Ascending aorta (tissue), 2 donors: ENCODE data around the gene EXT2. TPM values are rescaled to one million over a fixed set of nuclear protein-coding genes. Genes with fewer than 3 reads are reported as not detected.

Experiments
- DNase-seq, 2 donors: peaks; one replicate each; pipeline ENCODE4 v3.0.0-alpha.2; 2019; ENCODE audit warnings: low spot score in 2 of 2
- H3K27ac ChIP-seq, 2 donors: fragments of 200-600 bp; sonication (generic); one replicate each; pipeline ENCODE4 v1.5.1; 2016 to 2017; ENCODE audit warnings: mild to moderate bottlenecking in 1 of 2
- H3K27me3 ChIP-seq: fragments of 200-600 bp; sonication (generic); one replicate; pipeline ENCODE4 v1.5.1; 2017
- H3K36me3 ChIP-seq, 2 donors: fragments of 200-600 bp; sonication (generic); one replicate each; pipeline ENCODE4 v1.5.1; 2016
- H3K4me1 ChIP-seq, 2 donors: fragments of 200-600 bp; sonication (generic); one replicate each; pipeline ENCODE4 v1.5.1; 2016 to 2017; ENCODE audit warnings: mild to moderate bottlenecking in 1 of 2
- H3K4me3 ChIP-seq, 2 donors: fragments of 200-600 bp; sonication (generic); one replicate each; pipeline ENCODE4 v1.5.1; 2016 to 2017; ENCODE audit warnings: mild to moderate bottlenecking in 1 of 2
- H3K9me3 ChIP-seq, 2 donors: fragments of 200-600 bp; sonication (generic); one replicate each; pipeline ENCODE4 v1.5.1; 2016
- intact Hi-C: fragments of 100-400 bp; cut with DNase I; formaldehyde crosslinking; loops from one replicate; pipeline ENCODE4 v1.15.1; 2023
- total RNA-seq: library from RNA; depleted of rRNA; stranded (reverse); fragments of >200 nt; gene quantifications from one replicate; pipeline ENCODE4 v1.1.0, GENCODE V29; 2016
- TF ChIP-seq, protein P1 (sequence below), 3 experiments: fragments of 200-600 bp in 2 of 3; fragments of 450-650 bp in 1 of 3; sonication (generic) in 2 of 3; IDR thresholded peaks; one replicate each; pipeline ENCODE4 v1.5.1; 2016 to 2019; ENCODE audit warnings: antibody characterized with exemption in 3 of 3, mild to moderate bottlenecking in 1 of 3, moderate library complexity in 1 of 3

Gene EXT2
- total RNA-seq, 1 donor from 2014 or later: 342 TPM

DNA sequence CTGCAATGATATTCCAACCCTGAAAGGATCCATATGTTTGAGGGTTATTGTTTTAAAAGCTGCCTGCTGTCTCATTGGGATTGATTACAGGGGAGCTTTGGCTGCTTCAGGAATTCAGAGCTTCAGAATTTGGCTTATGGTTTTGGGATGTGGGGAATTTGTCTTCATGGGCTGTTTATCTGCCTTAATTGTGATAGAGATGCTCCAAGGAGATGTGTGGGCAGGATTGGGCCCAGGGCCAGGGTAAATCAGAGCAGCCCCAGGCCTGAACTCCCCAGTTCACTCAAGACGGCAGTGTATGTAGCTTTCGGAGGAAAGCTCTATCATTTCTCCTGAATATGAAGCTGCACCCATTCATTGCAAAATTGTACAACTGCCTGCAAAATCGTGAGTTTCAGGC, 126.0 kb downstream of the EXT2 start:
- intact Hi-C loops: no loop called here

DNA sequence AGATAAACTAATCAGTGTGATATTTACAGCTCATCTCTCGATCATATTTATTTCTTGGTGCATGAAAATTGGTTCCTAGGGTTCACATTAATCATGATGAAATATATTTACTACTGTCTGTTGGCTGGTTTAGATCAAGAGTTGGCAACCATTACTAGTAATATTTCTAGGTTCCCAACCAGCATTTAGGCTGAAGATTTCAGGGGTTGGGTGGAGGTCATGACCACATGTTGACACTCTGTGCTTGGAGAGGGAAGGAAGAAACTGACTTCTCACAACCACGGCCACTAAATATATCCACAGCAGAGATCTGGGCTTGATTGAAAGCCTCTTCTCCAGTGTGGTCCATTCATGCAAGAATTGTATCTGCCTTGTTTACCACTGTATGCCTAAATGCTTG, 126.5 kb downstream of the EXT2 start:
- TF ChIP-seq, protein P1, sequence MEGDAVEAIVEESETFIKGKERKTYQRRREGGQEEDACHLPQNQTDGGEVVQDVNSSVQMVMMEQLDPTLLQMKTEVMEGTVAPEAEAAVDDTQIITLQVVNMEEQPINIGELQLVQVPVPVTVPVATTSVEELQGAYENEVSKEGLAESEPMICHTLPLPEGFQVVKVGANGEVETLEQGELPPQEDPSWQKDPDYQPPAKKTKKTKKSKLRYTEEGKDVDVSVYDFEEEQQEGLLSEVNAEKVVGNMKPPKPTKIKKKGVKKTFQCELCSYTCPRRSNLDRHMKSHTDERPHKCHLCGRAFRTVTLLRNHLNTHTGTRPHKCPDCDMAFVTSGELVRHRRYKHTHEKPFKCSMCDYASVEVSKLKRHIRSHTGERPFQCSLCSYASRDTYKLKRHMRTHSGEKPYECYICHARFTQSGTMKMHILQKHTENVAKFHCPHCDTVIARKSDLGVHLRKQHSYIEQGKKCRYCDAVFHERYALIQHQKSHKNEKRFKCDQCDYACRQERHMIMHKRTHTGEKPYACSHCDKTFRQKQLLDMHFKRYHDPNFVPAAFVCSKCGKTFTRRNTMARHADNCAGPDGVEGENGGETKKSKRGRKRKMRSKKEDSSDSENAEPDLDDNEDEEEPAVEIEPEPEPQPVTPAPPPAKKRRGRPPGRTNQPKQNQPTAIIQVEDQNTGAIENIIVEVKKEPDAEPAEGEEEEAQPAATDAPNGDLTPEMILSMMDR (IDR thresholded peaks at IDR 0.05): no peak
- Histone ChIP-seq H3K4me3 (no peak overlapping the region), H3K36me3 (no peaks in the 10 kb centered on the region), H3K27me3 (no peaks in the 10 kb centered on the region), H3K9me3 (no peaks in the 10 kb centered on the region), H3K27ac (no peak overlapping the region), H3K4me1 (no peaks in the 10 kb centered on the region)
- intact Hi-C loops: no loop called here
- no peak for DNase-seq

More for the DNA sequence above, 126.0 kb downstream of the EXT2 start:
- Histone ChIP-seq H3K27ac (no peak overlapping the region), H3K4me3 (no peak overlapping the region), H3K36me3 (no peaks in the 10 kb centered on the region), H3K27me3 (no peaks in the 10 kb centered on the region), H3K9me3 (no peaks in the 10 kb centered on the region), H3K4me1 (no peaks in the 10 kb centered on the region)
- DNase-seq: no peak
- TF ChIP-seq, protein P1 (IDR thresholded peaks at IDR 0.05): no peak

DNA sequence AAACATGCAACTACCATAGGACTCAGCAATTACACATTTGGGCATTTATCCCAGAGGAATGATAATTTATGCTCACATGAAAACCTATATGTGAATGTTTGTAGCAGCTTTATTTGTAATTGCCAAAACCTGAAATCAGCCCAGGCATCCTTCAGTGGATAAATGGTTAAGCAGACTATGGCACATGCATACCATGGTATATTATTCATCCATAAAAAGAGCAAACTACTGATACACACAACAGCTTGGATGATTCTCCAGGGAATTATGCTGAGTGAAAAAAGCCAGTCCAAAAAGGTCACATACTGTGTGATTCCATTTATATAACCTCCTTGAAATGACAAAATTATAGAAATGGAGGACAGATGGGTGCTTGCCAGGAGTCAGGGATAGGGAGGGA, 127.8 kb downstream of the EXT2 start:
- Histone ChIP-seq H3K4me1 (no peaks in the 10 kb centered on the region), H3K36me3 (no peaks in the 10 kb centered on the region), H3K4me3 (no peak overlapping the region), H3K9me3 (no peaks in the 10 kb centered on the region), H3K27me3 (no peaks in the 10 kb centered on the region), H3K27ac (no peak overlapping the region)
- intact Hi-C loops: no loop called here
- DNase-seq: no peak
- TF ChIP-seq, protein P1 (IDR thresholded peaks at IDR 0.05): no peak

DNA sequence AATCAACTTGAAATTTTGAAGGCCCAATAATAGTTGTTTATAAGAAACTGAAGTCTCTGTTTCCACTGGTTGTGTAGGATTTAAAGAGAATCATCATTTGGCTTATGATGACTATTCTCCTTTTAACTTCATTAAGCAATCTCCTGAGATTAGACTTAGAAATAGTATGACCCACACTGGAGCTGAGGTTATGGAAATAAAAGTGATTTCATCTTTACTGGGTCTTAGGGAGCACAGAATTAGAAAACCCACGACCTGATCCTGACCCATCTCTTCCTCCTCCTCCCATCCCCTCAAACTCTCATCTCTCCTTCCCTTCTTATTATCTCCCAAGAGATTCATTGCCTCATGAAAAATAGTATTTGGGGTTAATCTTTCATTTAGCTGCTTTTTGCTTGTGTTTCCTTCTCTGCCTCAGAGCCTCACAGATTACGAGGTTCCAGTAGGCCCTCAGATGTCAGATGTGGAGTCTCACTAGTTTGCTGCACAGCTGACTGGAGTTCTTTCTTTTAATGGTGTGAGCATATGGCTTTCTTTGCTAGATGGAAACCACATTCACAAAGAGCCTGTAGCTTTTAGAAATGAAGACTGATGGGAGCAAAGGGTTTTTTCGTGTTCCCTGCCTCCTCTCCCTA, 129.5 kb downstream of the EXT2 start:
- TF ChIP-seq, protein P1 (IDR thresholded peaks at IDR 0.05): no peak
- Histone ChIP-seq H3K27me3 (no peaks in the 10 kb centered on the region), H3K9me3 (no peaks in the 10 kb centered on the region), H3K27ac (no peak overlapping the region), H3K36me3 (no peaks in the 10 kb centered on the region), H3K4me1 (no peaks in the 10 kb centered on the region), H3K4me3 (no peak overlapping the region)
- DNase-seq: no peak
- intact Hi-C loops: no loop called here

DNA sequence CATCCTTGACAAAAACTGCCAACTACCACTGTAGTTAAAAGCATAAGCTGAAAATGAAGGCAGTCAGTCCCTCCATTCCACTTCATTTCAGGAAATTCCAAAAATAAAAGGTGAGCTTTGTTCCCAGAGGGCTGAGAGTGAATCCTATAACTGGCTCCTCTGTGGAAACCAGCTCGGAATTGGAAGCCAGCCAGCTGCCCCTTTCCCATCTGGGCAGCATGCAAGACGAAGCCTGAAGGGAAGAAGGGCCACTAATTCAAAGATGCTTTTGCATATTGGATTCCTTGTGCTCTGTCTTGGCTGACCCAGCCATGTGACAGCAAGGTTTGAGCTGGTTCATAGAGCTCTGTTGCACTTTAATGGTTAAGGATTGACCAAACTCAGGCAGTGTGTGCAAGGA, 131.0 kb downstream of the EXT2 start:
- no peaks in the 10 kb centered on the region for H3K36me3 ChIP-seq
- no peaks in the 10 kb centered on the region for H3K4me1 ChIP-seq
- no peak overlapping the region for H3K27ac ChIP-seq
- TF ChIP-seq, protein P1 (IDR thresholded peaks at IDR 0.05): no peak
- no peaks in the 10 kb centered on the region for H3K9me3 ChIP-seq
- no peak overlapping the region for H3K4me3 ChIP-seq
- intact Hi-C loops: no loop called here
- no peak for DNase-seq
- no peaks in the 10 kb centered on the region for H3K27me3 ChIP-seq

DNA sequence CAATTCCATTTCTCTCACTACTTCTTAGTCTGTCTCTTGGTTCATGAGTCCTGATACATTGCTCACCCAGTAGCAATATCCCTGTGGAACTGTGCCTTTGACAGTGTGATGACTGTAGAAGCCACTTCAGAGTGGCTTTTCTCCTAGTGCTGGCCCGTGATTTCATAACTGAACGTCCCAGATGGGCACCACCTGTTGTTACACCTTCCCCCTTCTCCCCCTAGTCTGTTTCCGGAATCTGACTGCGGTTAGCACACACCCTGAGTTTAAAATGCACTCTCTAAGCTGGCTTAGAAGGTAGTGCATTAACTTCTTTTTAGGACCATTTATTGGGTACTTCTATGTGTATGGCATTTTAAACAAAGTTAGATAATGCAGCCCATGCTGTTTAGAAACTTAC, 131.5 kb downstream of the EXT2 start:
- TF ChIP-seq, protein P1 (IDR thresholded peaks at IDR 0.05): no peak
- no peak overlapping the region for H3K4me3 ChIP-seq
- no peak overlapping the region for H3K27ac ChIP-seq
- intact Hi-C loops: no loop called here
- H3K4me1 ChIP-seq: no peaks in the 10 kb centered on the region
- no peaks in the 10 kb centered on the region for H3K27me3 ChIP-seq
- H3K36me3 ChIP-seq: no peaks in the 10 kb centered on the region
- no peaks in the 10 kb centered on the region for H3K9me3 ChIP-seq
- DNase-seq: no peak
